HG02840 (cell line): ENCODE data around the gene ALB.

Source experiments
- ATAC-seq: cut with Tn5 transposase; IDR thresholded peaks from one replicate; pipeline ENCODE4 v1.9.1; 2021; ENCODE audit warnings: mild to moderate bottlenecking, moderate library complexity, moderate number of reproducible peaks; ENCODE audit not compliant: unreplicated experiment, low FRiP score

Gene ALB

DNA sequence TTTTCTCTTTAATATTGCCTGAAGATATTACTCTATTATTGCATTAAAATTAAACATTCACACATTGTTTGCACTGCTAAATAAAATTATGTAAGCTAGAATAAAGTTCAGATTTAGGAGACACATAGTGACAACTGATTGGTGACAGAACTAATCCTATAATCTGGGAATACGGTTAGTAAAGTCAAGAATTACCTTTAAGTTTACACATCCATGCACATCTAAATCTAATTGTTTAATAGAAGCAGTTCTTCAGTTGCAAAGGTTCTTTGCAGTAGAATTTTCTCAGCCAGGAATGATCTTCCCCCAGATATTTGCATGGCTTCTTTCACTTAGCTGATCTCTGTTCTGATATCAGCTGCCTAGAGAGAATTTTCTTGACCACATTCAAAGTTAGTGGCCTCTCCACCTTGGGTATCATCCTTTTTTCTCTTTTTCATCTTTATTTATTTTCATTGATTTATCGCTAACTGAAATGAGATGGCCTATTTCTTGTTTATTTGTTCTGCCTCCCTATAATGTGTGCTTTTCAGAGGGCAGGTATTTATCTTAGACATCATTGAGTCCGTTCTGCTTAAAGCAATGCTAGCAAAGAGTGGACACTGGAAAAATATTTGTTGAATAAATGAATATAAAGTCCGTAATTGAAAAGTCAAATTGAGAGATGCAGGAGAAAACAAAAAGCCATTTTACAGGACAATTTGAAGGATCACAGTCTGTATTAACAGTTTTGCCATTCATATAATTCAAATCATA is 44.5 kb downstream of the ALB start:
- ATAC-seq, result no peak

DNA sequence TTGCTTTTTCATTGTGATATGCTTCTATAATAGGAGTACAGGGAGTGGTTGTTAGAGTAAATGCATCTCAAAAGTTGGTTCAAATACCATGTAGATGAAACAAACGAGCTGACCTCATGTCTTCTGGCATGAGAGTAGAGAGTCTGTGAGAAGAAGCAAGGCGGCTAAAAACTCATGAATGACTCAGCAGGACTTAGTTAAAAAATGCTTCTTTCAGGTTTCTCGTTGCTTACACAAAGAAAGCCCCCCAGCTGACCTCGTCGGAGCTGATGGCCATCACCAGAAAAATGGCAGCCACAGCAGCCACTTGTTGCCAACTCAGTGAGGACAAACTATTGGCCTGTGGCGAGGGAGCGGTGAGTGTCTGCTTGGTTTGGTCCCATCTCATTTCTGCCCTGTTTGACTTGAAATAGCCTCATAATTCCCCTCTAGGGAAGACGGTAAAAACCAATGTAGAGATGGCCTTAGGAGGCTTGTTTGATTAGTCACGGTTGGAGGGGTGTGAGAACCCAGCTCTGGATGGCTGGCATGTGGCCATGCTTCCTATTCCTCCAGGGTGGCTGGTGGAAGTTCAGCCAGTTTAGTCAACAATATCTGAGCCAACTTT is 46.4 kb downstream of the ALB start:
- ATAC-seq, result no peak

DNA sequence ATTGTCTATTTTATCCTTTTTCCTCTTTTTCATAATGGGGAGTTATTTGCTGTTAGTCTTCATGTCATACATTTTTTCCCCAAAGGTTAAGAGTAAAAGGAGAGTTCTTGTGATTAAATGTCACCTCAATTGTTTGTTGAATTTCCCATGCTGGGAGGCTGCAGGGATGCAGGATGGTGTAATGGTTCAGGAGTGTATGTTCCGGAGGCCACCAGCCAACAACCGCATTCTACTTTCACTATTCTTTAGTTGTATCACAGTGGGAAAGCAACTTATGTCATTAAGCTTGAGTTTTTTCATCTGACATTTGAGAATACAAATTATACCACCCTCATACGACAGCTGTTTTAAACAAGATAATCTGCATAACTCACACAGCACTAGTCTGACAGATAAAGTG is 47.3 kb downstream of the ALB start:
- ATAC-seq, result no peak

DNA sequence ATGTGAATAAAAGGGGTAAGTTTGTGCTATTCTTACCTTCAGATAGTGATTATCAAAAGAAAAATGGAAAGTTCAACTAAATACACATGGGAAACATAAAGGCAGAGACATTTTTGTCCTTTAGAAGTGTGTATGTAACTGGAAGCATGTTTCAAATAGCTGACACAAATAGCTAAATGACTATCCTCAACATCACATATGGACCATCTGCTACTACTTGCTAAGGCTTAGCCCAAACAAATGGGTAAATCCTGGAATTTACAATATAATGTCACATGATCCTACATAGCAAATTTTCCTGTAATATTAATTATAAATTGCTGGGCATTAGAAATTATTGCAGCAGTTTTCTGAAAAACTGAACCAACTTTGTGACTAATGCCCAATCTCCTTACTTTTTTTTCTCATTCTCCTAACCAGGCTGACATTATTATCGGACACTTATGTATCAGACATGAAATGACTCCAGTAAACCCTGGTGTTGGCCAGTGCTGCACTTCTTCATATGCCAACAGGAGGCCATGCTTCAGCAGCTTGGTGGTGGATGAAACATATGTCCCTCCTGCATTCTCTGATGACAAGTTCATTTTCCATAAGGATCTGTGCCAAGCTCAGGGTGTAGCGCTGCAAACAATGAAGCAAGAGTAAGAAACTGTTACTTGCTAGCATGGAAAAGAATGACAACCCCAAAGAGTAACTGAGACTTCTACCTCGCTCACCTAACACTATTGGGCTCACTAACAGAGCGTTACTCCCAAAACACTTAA is 48.1 kb downstream of the ALB start:
- no peak for ATAC-seq

DNA sequence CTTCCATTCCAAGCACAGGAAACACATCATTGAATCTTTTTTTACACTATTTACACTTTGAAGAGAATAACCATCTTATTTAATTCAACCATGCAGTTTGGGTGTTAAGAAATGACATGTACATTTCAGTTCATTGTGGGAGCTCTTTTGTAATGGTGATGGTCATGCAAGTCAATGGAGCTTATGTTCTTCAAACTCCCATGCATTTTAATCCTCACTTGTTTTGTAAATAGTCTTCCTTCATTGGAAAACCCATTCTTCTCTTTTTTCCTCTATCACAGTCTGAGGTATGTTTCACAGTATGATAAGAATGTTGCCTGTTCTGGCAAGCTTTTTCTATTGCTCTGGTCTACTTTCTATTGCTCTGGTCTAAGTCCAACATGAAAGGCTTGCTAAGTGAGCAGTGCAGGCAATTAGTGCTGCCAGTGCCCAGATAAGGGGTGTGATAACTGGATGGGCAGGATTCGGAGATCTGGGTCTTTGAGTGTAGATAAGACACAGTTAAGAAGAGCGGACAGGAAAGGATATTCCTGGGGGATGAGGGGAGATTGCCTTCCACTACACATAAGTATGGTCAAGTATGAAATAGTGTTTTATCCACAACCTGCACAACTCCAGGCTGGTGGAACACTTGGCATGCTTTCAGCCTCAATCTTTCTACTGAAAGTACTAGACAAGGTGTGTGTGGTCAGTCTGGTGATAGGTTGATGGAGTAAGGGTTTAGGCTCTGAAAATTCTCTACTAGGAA is 49.0 kb downstream of the ALB start:
- ATAC-seq, result no peak

DNA sequence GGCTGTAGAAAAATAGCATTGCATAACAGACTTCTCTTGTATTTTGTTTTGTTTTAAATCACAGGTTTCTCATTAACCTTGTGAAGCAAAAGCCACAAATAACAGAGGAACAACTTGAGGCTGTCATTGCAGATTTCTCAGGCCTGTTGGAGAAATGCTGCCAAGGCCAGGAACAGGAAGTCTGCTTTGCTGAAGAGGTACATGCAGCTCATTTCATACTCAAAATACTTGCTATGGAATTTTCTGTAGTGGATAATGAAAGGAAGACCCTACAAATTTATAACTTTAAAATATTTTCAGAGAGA is 49.6 kb downstream of the ALB start:
- ATAC-seq, result no peak

DNA sequence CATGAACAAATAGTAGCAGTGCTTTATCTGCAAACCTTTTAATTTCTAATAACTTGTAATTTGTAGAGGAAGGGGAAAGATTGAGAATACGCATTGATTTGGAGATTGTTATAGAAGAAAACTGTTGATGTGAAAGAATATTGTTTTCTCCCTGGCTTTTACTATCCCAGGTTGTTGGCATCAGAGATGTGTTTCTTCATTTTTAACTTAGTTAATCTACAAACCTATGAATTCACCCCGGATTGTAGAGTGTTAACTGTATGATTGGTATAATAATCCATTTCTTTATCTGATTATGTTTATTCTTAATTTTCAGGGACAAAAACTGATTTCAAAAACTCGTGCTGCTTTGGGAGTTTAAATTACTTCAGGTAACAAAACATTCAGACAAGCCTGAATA is 50.8 kb downstream of the ALB start:
- ATAC-seq, result no peak

DNA sequence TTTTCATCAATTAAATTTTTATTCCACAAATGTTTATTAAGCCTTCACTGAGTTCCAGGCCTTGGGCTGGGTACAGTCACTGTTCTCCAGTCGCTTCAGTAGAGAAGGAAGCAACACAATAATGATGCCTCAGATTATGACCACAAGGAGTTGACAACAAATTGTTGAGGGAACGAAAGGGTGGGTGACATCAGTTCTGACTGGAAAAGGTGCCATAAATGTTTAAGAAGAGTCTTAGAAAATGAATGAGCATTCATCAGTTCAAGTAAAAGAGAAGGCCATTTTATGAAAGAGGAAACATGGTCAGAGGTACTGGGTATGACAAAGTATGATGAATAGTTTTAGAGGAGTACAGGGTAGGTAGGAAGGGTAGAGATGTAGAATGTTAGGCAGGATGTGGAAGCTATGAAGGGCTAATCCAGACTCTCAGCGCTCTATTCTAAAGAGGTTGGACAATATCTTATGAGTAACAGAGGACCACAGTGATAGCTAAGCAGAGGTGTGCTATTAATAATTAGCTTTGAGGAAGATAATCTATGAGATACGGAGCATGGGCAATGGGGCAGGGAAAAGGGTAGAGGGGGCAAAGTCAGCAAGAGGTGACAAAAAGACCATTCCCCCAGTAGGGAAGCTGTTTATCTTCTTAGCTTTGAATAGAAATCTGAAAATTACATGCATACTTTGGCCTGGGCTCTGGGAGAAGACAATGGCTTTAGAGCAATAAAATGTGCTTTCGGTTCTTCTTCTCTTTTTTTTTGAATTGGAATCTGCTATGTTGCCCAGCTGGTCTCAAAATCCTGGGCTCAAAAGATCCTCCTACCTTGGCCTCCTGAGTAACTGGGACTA is 52.3 kb downstream of the ALB start:
- ATAC-seq, result no peak

DNA sequence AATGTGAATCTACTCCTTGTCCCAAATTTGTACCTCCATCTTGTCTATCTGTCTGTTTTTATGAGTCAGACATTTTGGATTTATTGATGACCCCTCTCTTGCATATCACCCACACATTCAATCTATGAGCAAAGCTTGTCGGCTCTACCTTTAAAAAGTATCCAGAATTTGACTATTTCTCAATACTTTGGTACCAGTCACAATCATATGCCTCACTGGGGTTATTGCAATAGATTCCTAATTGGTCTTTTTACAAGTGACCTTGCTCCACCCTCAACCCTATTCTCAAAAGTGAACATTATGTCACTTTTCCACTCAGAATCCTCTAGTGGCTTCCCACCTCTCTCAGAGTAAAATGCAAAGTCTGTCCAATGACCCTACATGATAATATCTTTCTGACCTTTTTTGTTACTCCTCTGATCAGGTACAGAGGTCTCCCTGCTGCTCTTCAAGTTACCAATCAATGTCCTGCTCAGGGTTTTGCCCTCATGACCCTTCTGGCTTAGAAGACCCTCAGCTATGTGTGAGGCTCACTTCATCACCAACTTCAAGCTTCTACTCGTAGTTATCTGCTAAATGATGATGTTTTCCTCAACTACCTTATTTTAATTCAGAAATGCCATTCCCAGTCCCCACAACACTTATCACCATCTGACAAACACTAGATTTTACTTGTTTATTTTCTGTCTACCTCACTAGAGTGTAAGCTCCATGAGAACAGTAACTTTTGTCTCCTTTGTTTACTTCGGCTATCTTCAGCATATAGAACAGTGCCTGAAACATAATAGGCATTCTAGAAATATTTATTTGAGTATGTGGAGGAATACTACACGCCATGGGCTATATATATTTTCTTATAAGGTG is 54.3 kb downstream of the ALB start:
- no peak for ATAC-seq

DNA sequence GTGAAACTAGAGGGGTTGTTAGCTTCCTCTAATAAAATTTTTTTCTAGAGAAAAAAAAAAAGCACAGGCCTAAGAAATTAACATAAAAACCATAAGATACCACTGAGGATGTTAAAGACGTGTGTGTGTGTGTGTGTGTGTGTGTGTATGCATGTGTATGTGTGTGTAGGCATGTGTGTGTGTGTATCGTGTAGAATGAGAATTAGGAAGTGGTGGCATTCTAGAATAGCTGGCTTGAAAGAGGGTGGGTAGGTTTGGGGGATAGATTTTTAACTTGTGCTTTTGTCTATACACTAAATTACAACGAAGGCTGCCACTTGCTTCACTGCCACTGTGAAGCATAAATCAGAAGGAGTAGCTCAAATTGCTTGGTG is 54.9 kb downstream of the ALB start:
- no peak for ATAC-seq

DNA sequence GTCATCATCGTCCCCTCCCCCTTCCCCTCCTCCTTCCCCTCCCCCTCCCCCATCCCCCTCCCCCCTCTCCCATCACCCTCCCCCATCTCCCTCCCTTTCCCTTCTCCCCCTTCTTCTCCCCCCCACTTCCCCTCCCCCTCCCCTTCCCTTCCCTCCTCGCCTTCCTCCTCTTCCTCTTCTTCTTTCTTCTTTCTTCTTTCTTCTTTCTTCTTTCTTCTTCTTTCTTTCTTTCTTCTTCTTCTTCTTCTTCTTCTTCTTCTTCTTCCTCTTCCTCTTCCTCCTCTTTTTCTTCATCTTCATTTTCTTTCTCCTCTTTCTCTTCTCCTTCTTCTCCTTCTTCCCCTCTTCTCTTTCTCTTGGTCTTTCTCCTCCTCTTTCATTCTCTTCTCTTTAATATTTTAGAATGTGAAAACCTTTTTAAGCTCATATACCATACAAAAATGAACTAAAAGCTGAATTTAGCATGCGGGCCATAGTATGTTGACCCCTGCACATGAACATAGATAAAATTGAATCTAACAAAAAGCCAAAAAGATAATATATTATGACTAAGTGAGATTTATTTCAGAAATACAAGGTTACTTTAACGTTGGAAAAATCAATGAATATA is 56.9 kb downstream of the ALB start:
- ATAC-seq, result no peak

DNA sequence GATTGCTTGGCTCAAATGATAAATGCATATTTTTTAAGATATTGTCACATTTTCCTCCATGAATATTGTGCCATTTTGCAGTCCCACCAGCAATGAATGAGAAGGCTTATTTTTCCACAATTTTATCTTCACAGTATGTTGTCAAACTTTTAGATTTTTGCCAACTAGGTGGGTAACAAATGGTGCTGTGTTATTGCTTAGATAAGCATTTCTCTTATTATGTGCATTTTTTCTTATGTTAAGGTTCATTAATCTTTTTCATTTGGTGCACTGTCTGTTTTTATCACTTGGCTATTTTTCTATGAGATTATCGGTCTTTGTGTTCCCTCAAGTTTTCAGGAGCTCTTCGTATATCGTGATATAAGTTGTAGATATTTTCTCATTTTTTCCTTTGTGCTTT is 64.1 kb downstream of the ALB start:
- ATAC-seq, result no peak

DNA sequence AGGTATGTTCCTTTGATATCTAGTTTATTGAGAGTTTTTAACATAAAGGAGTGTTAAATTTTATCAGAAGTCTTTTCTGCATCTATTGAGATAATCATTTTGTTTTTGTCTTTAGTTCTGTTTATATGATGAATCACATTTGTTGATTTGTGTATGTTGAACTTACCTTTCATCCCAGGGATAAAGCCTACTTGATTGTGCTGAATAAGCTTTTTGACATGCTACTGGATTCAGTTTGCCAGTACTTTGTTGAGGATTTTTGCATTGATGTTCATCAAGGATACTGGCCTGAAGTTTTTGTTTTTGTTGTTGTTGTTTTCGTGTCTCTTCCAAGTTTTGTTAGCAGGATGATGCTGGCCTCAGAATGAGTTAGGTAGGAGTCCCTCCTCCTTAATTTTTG is 66.6 kb downstream of the ALB start:
- ATAC-seq, result no peak
